Neural progenitor cell (in vitro differentiated cells): ENCODE data around the gene DIAPH3.

Experiments
- EZH2phosphoT487 ChIP-seq: fragments of 200-600 bp; sonication (generic); IDR thresholded peaks from 2 replicates; pipeline ENCODE4 v1.6.1; 2017; ENCODE audit warnings: antibody characterized with exemption
- TF ChIP-seq, protein P1 (sequence below): fragments of 200-600 bp; sonication (generic); IDR thresholded peaks from 2 replicates; pipeline ENCODE4 v1.5.1; 2017; ENCODE audit warnings: antibody characterized with exemption, mild to moderate bottlenecking

DNA sequence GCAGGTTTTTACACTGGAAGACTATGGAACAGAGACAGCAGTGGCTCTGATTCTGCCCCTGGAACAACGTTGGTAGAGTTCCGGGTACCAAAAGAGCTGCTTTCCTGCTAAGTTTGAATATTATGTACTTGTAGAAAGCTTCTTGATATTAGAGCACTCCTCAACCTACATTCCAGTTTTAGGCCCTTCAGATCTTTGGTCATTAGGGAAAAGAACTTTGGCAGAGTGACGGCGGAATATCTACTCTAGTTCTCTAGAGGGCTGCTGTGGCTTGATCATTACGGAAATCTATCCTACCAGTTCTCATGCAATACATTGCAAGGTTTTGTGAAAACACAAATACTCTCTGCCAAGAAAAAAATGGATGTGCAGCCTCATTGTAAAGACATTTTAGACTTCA is 415.7 kb downstream of the DIAPH3 start:
- TF ChIP-seq, protein P1, sequence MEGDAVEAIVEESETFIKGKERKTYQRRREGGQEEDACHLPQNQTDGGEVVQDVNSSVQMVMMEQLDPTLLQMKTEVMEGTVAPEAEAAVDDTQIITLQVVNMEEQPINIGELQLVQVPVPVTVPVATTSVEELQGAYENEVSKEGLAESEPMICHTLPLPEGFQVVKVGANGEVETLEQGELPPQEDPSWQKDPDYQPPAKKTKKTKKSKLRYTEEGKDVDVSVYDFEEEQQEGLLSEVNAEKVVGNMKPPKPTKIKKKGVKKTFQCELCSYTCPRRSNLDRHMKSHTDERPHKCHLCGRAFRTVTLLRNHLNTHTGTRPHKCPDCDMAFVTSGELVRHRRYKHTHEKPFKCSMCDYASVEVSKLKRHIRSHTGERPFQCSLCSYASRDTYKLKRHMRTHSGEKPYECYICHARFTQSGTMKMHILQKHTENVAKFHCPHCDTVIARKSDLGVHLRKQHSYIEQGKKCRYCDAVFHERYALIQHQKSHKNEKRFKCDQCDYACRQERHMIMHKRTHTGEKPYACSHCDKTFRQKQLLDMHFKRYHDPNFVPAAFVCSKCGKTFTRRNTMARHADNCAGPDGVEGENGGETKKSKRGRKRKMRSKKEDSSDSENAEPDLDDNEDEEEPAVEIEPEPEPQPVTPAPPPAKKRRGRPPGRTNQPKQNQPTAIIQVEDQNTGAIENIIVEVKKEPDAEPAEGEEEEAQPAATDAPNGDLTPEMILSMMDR, result no peak
- TF ChIP-seq EZH2phosphoT487, result no peak
